Suprapubic skin (tissue), 4 donors: ENCODE measurements around the gene SLC35F1.

Experiments used
- POLR2A ChIP-seq, 2 donors: fragments of 450-650 bp; IDR thresholded peaks; one replicate each; pipeline ENCODE4 v1.6.1; 2017; ENCODE audit warnings: antibody characterized with exemption in 2 of 2, mild to moderate bottlenecking in 2 of 2, moderate library complexity in 2 of 2
- POLR2AphosphoS5 ChIP-seq, 3 donors: sonication (generic); formaldehyde crosslinking; IDR thresholded peaks; one replicate each; pipeline ENCODE4 v1.6.1; 2017; ENCODE audit warnings: antibody characterized with exemption in 3 of 3
- TF ChIP-seq, protein P1 (sequence below), 2 donors: fragments of 200-600 bp in 1 of 2; fragments of 450-650 bp in 1 of 2; sonication (generic) in 1 of 2; IDR thresholded peaks; one replicate each; pipeline ENCODE4 v1.5.1; 2016 to 2019; ENCODE audit warnings: antibody characterized with exemption in 2 of 2, mild to moderate bottlenecking in 1 of 2, moderate library complexity in 1 of 2

DNA sequence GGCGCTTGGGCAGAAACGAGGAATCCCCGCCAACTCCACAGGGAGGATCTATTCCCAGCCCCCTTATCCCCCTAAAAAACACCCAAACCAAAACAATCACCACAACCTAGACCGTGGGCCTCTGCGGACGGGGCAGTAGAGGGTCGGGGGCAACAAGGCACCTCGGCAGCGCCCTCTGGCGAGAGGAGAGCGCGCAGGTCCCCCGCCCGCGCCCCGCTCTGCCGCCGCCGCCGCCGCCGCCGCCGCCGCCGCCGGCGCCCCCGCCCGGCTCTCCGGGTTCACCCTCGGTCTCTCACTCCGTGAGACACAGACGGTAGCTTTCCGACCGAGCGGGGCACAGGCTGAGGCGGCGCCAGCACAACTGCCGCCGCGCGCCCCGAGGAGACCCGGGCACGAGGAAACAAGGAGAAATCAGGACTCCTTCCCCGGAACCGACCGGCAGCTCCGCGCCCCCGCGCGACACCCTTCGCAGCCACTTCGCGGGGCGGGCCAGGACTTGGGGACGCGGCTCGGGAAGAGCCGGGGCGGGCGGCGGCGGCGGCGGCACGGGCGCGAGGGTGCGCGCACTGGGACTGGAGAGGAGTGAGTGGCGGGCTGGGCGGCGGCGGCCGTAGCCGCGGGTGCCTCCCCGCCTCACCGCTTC, at the start of gene SLC35F1:
- no peak for TF ChIP-seq POLR2AphosphoS5 (IDR thresholded peaks at IDR 0.05)
- TF ChIP-seq, protein P1, sequence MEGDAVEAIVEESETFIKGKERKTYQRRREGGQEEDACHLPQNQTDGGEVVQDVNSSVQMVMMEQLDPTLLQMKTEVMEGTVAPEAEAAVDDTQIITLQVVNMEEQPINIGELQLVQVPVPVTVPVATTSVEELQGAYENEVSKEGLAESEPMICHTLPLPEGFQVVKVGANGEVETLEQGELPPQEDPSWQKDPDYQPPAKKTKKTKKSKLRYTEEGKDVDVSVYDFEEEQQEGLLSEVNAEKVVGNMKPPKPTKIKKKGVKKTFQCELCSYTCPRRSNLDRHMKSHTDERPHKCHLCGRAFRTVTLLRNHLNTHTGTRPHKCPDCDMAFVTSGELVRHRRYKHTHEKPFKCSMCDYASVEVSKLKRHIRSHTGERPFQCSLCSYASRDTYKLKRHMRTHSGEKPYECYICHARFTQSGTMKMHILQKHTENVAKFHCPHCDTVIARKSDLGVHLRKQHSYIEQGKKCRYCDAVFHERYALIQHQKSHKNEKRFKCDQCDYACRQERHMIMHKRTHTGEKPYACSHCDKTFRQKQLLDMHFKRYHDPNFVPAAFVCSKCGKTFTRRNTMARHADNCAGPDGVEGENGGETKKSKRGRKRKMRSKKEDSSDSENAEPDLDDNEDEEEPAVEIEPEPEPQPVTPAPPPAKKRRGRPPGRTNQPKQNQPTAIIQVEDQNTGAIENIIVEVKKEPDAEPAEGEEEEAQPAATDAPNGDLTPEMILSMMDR (IDR thresholded peaks at IDR 0.05), result no peak
- TF ChIP-seq POLR2A (IDR thresholded peaks at IDR 0.05), result no peak
